ENCODE measurements around the gene ATP6AP2.

Gene ATP6AP2

GRCh38 chrX:40637687-40638086 lies 56.9 kb downstream of the ATP6AP2 start:
- TF ChIP-seq CTCF (IDR thresholded peaks at IDR 0.05; ENCODE audit: low read depth, low read length) = no peak
- no peak for DNase-seq (ENCODE audit: low read depth, low spot score)
- in situ Hi-C loops (cut with HindIII; ENCODE audit: low sequenced_read_pairs) = no loop called here
- H3K4me3 ChIP-seq (ENCODE audit: low read depth, low read length) = no peak overlapping the region

- in situ Hi-C loops (cut with HindIII; ENCODE audit: low sequenced_read_pairs) = no loop called here
- TF ChIP-seq CTCF (IDR thresholded peaks at IDR 0.05; ENCODE audit: low read depth, low read length) = no peak
Measured at GRCh38 chrX:40644176-40644575, 63.4 kb downstream of the ATP6AP2 start.

GRCh38 chrX:40644821-40645358 lies 64.1 kb downstream of the ATP6AP2 start:
- H3K4me3 ChIP-seq (ENCODE audit: low read depth, low read length) = peak overlapping the region; percentile 16
- DNase-seq (ENCODE audit: low read depth, low spot score) = peak; percentile 62
- in situ Hi-C loops (cut with HindIII; ENCODE audit: low sequenced_read_pairs) = no loop called here
- TF ChIP-seq CTCF (IDR thresholded peaks at IDR 0.05; ENCODE audit: low read depth, low read length) = no peak

More at GRCh38 chrX:40644176-40644575, 63.4 kb downstream of the ATP6AP2 start:
- no peak overlapping the region for H3K4me3 ChIP-seq (ENCODE audit: low read depth, low read length)
- no peak for DNase-seq (ENCODE audit: low read depth, low spot score)

- peak; percentile 14 for DNase-seq (ENCODE audit: low read depth, low spot score)
- peak overlapping the region; percentile 75 for H3K4me3 ChIP-seq (ENCODE audit: low read depth, low read length)
- TF ChIP-seq CTCF (IDR thresholded peaks at IDR 0.05; ENCODE audit: low read depth, low read length) = no peak
- in situ Hi-C loops (cut with HindIII; ENCODE audit: low sequenced_read_pairs) = no loop called here
Measured at GRCh38 chrX:40646489-40647306, 65.9 kb downstream of the ATP6AP2 start.

GRCh38 chrX:40647307-40648197 lies 66.8 kb downstream of the ATP6AP2 start, which contains the start of gene CXorf38:
Gene CXorf38, minus strand, starts transcription at chrX:40647561. Its CDS starts 41 bp downstream, at chrX:40647520.
- in situ Hi-C loops (cut with HindIII; ENCODE audit: low sequenced_read_pairs) = no loop called here
- TF ChIP-seq CTCF (IDR thresholded peaks at IDR 0.05; ENCODE audit: low read depth, low read length) = no peak
- peak; percentile 92 for DNase-seq (ENCODE audit: low read depth, low spot score)
- peak within 1 kb of the TSS; percentile 75 for H3K4me3 ChIP-seq (ENCODE audit: low read depth, low read length)

- TF ChIP-seq CTCF (IDR thresholded peaks at IDR 0.05; ENCODE audit: low read depth, low read length) = peak; percentile 62
- in situ Hi-C loops (cut with HindIII; ENCODE audit: low sequenced_read_pairs) = loop anchor here (25.0 kb wide), 1 partner anchor 461 kb away; no protein-coding TSS in a partner anchor
- H3K4me3 ChIP-seq (ENCODE audit: low read depth, low read length) = no peak overlapping the region
- DNase-seq (ENCODE audit: low read depth, low spot score) = peak; percentile 72
Measured at GRCh38 chrX:40651620-40652223, 71.0 kb downstream of the ATP6AP2 start.

Measured in astrocyte of the spinal cord (primary cell).